ENCODE results near the gene COL24A1.

GRCh38 chr1:85818371-85818770, 338.2 kb downstream of the COL24A1 start:
- no peak; the same call in 1 of the 2 replicates for TF ChIP-seq CTCF (IDR thresholded peaks at IDR 0.05)
- no peak for TF ChIP-seq SIN3A (IDR thresholded peaks at IDR 0.05; ENCODE audit: borderline replicate concordance, insufficient read depth, low read depth, low read length)
- TF ChIP-seq POLR2AphosphoS5 (IDR thresholded peaks at IDR 0.05; ENCODE audit: low read depth, low read length): no peak

Data from Panc1 (cell line).